HG03280 (cell line): ENCODE results near the gene EML6.

ENCODE experiments used
- ATAC-seq: cut with Tn5 transposase; IDR thresholded peaks from one replicate; pipeline ENCODE4 v1.9.1; 2021; ENCODE audit warnings: mild to moderate bottlenecking, moderate library complexity; ENCODE audit not compliant: unreplicated experiment

EML6 gene

GRCh38 chr2:55012672-55013484, 289.4 kb downstream of the EML6 start:
- no peak for ATAC-seq

GRCh38 chr2:55013936-55014335, 290.5 kb downstream of the EML6 start:
- ATAC-seq = no peak

GRCh38 chr2:55014962-55015939, 291.8 kb downstream of the EML6 start:
- ATAC-seq = no peak

GRCh38 chr2:55017428-55017827, 294.0 kb downstream of the EML6 start:
- ATAC-seq = no peak

GRCh38 chr2:55017880-55018279, 294.4 kb downstream of the EML6 start:
- ATAC-seq = no peak

- ATAC-seq = no peak
Measured at GRCh38 chr2:55018619-55019018, 295.2 kb downstream of the EML6 start.

GRCh38 chr2:55019526-55020258, 296.2 kb downstream of the EML6 start:
- ATAC-seq = no peak
